ENCODE measurements around the gene RHO.

Gene RHO

GRCh38 chr3:129501630-129502029 is 26.8 kb upstream of the RHO start:
- H3K27ac ChIP-seq (ENCODE audit: low read depth, low read length, poor library complexity, severe bottlenecking): no peak overlapping the region
- peaks cover 4% of the 10 kb centered on the region; the same call in 1 of the 2 replicates for H3K36me3 ChIP-seq (ENCODE audit: insufficient read depth, low read length)
- H3K9ac ChIP-seq (ENCODE audit: low read length): no peak overlapping the region
- no peak overlapping the region for H3K4me3 ChIP-seq (ENCODE audit: low read depth, low read length, poor library complexity, severe bottlenecking)
- H3K4me1 ChIP-seq (ENCODE audit: insufficient read depth, low read length, severe bottlenecking): no peaks in the 10 kb centered on the region
- no peak overlapping the region for H3K4me2 ChIP-seq (ENCODE audit: low read length)
- H3F3A ChIP-seq (ENCODE audit: insufficient read depth, low read length): no peaks in the 10 kb centered on the region
- TF ChIP-seq EZH2 (IDR thresholded peaks at IDR 0.05; ENCODE audit: borderline replicate concordance, low read length) (no peak), CTCF (IDR thresholded peaks at IDR 0.05; ENCODE audit: low read length) (no peak)
- no peaks in the 10 kb centered on the region for H4K20me1 ChIP-seq (ENCODE audit: insufficient read depth, low read length)
- H2AFZ ChIP-seq (ENCODE audit: low read length): no peak overlapping the region
- H3K9me3 ChIP-seq (ENCODE audit: low read length): no peaks in the 10 kb centered on the region
- no peaks in the 10 kb centered on the region for H3K9me2 ChIP-seq (ENCODE audit: low read depth, low read length)
- H3K27me3 ChIP-seq (ENCODE audit: insufficient read depth, low read length): no peaks in the 10 kb centered on the region
- no peaks in the 10 kb centered on the region for H3K79me2 ChIP-seq (ENCODE audit: insufficient read depth, low read length)

GRCh38 chr3:129502641-129503408 is 25.6 kb upstream of the RHO start:
- Histone ChIP-seq H3K9ac (ENCODE audit: low read length) (no peak overlapping the region), H3F3A (ENCODE audit: insufficient read depth, low read length) (no peaks in the 10 kb centered on the region), H4K20me1 (ENCODE audit: insufficient read depth, low read length) (no peaks in the 10 kb centered on the region), H3K79me2 (ENCODE audit: insufficient read depth, low read length) (no peaks in the 10 kb centered on the region), H3K27ac (ENCODE audit: low read depth, low read length, poor library complexity, severe bottlenecking) (no peak overlapping the region), H3K9me2 (ENCODE audit: low read depth, low read length) (no peaks in the 10 kb centered on the region), H3K36me3 (ENCODE audit: insufficient read depth, low read length) (peaks cover 4% of the 10 kb centered on the region; the same call in 1 of the 2 replicates), H3K9me3 (ENCODE audit: low read length) (no peaks in the 10 kb centered on the region), H3K4me2 (ENCODE audit: low read length) (no peak overlapping the region), H3K27me3 (ENCODE audit: insufficient read depth, low read length) (no peaks in the 10 kb centered on the region), H3K4me3 (ENCODE audit: low read depth, low read length, poor library complexity, severe bottlenecking) (no peak overlapping the region), H2AFZ (ENCODE audit: low read length) (no peak overlapping the region), H3K4me1 (ENCODE audit: insufficient read depth, low read length, severe bottlenecking) (no peaks in the 10 kb centered on the region)
- TF ChIP-seq CTCF (IDR thresholded peaks at IDR 0.05; ENCODE audit: low read length) (no peak), EZH2 (IDR thresholded peaks at IDR 0.05; ENCODE audit: borderline replicate concordance, low read length) (no peak)

GRCh38 chr3:129503471-129504291 is 24.8 kb upstream of the RHO start:
- Histone ChIP-seq H3K9me3 (ENCODE audit: low read length) (no peaks in the 10 kb centered on the region), H3K9me2 (ENCODE audit: low read depth, low read length) (no peaks in the 10 kb centered on the region), H3K27me3 (ENCODE audit: insufficient read depth, low read length) (no peaks in the 10 kb centered on the region), H2AFZ (ENCODE audit: low read length) (no peak overlapping the region), H3K4me1 (ENCODE audit: insufficient read depth, low read length, severe bottlenecking) (no peaks in the 10 kb centered on the region), H3K4me2 (ENCODE audit: low read length) (no peak overlapping the region), H3K9ac (ENCODE audit: low read length) (no peak overlapping the region), H3K27ac (ENCODE audit: low read depth, low read length, poor library complexity, severe bottlenecking) (no peak overlapping the region), H3F3A (ENCODE audit: insufficient read depth, low read length) (no peaks in the 10 kb centered on the region), H3K4me3 (ENCODE audit: low read depth, low read length, poor library complexity, severe bottlenecking) (no peak overlapping the region), H3K36me3 (ENCODE audit: insufficient read depth, low read length) (peaks cover 4% of the 10 kb centered on the region; the same call in 1 of the 2 replicates), H4K20me1 (ENCODE audit: insufficient read depth, low read length) (no peaks in the 10 kb centered on the region), H3K79me2 (ENCODE audit: insufficient read depth, low read length) (no peaks in the 10 kb centered on the region)
- TF ChIP-seq CTCF (IDR thresholded peaks at IDR 0.05; ENCODE audit: low read length): no peak
- TF ChIP-seq EZH2 (IDR thresholded peaks at IDR 0.05; ENCODE audit: borderline replicate concordance, low read length): no peak
